Activated T-cell treated with anti-CD3 and anti-CD28 coated beads for 1 hour (primary cell): ENCODE data around the gene ZKSCAN8.

Source experiments
- DNase-seq: peaks from one replicate; pipeline ENCODE4 v3.0.0-alpha.2; 2020; ENCODE audit warnings: low read depth

Gene ZKSCAN8

GRCh38 chr6:28206928-28207509 lies 65.3 kb downstream of the ZKSCAN8 start:
- no peak for DNase-seq

DNA sequence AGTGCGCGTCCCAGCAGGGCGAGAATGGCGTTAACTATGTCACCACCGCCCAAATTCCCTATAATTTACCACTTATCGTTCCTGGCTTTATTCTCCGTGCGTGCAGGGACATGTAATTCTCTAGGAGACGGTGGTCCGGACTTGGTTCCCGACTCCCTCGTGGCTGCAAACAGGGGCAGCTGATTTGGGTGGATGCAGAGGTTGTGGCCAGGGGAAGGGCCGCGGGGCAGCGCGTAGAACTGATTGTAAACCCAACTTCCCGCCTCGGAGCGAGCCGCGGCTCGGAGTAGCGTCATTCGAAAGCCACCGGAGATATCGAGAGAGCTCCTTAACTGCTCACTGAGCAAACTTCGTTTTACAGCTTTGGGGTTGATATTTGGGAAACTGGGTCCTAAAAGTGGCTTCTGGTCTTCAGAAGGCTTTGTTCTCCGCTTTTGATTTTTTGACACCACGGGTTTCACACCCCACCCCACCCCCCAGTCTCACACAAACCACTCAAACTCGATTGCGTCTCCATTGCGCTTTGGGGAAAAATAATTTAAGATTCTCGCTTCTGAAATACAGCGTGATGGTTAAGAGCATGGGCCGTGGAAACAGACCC lies 65.9 kb downstream of the ZKSCAN8 start:
- DNase-seq: no peak

GRCh38 chr6:28208111-28208659 lies 66.5 kb downstream of the ZKSCAN8 start:
- no peak for DNase-seq
